GM18867 (cell line): ENCODE measurements around the gene TRIM49C.
"Not testable (repeated sequence)": the region's sequence is repeated elsewhere in the genome, so short reads cannot be mapped to it uniquely, and the experiment has no call there.

Experiments used
- ATAC-seq: cut with Tn5 transposase; IDR thresholded peaks from one replicate; pipeline ENCODE4 v1.9.1; 2021; ENCODE audit warnings: mild to moderate bottlenecking, moderate library complexity; ENCODE audit not compliant: unreplicated experiment

Gene TRIM49C, protein sequence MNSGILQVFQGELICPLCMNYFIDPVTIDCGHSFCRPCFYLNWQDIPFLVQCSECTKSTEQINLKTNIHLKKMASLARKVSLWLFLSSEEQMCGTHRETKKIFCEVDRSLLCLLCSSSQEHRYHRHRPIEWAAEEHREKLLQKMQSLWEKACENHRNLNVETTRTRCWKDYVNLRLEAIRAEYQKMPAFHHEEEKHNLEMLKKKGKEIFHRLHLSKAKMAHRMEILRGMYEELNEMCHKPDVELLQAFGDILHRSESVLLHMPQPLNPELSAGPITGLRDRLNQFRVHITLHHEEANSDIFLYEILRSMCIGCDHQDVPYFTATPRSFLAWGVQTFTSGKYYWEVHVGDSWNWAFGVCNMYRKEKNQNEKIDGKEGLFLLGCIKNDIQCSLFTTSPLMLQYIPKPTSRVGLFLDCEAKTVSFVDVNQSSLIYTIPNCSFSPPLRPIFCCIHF

DNA sequence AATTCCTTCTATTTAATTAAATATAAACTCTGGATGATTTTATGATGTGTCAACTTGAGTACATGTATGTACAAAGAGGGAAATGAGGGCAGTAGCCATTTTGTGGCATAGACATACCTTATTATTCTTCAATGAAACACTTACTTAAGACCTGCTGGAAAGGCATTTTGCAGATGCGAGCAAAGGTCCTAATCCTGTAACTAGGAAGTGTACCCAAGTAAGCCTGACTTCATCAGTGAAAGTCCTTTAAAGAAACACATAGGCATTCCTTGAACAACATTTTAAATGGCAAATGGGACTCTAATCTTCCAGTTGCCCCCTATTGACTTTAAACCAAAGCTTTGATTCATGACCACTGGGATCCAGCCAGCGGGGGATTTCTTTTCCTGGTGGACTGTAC, at the start of gene TRIM49C:
Gene TRIM49C, plus strand, starts transcription at position 301 of the 400 bp plus-strand sequence. CDS start 4,106 bp downstream, outside the sequence.
- ATAC-seq, result not testable (repeated sequence)

DNA sequence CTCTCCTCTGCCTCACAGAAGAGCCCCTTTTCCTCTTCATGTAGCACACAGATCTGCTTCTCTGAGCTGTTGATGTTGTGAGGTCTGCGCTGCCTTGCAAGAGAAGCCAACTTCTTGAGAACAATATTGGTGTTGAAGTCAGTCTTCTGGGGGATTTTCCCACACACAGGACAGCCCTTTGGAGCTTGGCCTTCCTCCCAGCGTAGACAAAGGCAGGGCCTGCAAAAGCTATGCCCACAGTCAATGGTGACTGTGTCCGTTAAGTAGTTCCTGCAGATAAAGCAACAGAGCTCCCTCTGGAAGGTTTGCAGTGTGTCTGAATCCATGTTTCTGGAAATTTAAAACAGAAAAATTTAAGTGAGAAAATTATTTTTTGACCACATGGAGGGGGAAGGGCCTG, 6.7 kb upstream of the TRIM49C start:
- ATAC-seq, result not testable (repeated sequence)

DNA sequence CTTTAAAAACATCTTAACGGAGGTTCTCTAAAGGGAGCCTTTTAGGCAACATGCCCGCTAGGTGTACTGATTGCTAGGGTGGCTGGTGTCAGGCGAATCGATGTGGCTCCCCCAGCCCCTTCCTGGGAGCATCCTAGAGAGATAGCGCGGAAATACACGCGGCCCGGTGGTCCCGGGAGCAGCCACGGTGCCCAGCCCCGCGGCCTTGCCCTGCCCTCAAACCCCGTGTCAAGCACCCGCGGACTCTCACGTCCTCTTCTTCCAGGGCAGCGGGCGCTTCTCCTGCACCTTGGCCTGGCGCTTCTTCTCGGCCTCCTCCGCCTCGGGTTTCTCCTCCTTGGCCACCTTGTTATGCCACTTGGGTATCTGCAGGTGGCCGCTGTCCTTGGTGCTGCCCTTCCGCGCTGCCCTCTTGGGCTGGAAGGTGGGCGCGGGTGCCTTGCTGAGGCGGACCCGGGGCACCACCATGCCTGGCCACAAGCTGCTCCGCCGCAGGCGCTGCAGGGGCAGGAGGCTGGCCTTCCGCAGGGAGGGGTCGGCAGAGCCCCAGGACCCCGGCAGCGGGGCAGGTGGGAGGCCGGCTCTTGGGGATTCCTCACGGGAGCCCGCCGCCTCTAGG, 20.8 kb downstream of the TRIM49C start:
- not testable (repeated sequence) for ATAC-seq

DNA sequence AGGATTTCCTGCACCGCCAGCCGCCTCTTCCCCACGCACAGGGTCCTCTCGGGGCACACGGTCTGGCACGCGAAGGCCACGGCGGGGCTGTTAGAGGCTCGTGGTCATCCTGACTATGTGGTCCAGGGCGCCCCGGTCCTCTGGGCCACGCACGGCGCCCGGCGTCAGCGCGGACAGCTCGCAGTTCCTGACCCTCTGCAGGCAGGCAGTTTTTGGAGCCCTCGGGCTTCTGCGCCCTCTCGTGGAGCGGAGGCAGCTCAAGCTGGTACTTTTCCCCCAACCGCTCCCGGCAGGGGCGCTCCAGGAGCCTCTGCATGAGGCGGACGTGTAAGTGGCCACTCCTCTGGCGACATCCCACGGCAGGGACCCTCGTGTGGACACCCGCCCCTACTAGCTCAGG, 21.4 kb downstream of the TRIM49C start:
- ATAC-seq, result not testable (repeated sequence)

DNA sequence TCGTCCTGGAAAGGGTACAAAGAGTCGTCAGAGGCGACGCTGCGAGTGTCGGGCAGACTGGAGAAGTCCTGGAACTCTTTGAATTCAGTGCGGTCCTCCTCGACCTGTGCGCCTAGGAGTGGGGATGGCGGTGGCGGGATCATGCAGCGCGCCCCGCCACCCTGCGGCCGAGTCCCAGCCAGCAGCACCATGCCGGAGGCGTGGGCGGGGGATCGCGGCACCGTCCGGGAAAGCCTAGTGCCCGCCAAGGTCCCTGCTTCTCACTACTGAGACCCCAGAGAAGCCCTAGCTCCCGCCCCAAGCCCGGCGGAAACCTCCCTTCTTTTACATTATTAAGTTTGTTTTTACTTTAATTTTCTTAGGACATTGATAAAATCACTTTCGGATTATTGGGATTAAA, 22.6 kb downstream of the TRIM49C start:
- not testable (repeated sequence) for ATAC-seq

DNA sequence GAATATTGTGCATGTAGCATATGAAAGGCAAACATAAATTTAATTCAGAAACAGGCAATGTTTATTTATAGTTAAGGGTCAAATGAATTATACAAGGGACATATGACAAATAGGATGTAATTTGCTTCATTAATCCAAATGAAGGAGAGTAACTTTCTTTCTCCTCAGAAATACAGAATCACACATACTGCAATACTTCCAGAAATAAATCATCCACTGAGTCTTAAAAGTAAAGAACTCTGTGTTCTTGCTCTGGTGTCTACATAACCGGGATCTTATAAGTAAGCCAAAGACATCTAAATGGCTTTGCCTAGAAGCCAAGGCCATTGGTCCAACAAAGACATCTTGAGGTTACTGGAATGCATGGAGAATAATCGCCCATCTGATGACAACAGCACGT, 54.7 kb downstream of the TRIM49C start, which contains the start of gene UBTFL1:
Gene UBTFL1, plus strand, starts transcription at position 301 of the 400 bp plus-strand sequence. Its CDS starts 0 bp downstream, at position 301.
- ATAC-seq, result not testable (repeated sequence)

DNA sequence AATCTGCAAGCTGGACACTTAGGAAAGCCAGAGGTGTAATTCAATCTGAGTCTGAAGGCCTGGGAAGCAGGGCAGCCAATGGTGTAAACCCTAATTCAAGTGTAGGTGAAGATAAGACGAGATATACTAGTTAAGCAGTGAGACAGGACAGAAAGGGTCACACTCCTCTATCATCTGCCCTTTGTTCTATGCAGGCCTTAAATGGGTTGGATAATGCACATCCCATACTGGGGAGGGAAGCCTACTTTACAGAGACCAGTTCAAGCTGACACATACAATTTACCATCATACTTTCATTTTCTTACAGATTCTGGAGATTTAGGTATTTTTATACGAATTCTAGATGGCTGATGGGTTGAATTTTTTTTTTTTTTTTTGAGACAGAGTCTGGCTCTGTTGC, 57.8 kb downstream of the TRIM49C start:
- not testable (repeated sequence) for ATAC-seq
